Activated CD4-positive, CD25-positive, alpha-beta regulatory T cell (primary cell): ENCODE measurements around the gene L2HGDH.
"Not testable (repeated sequence)": the region's sequence is repeated elsewhere in the genome, so short reads cannot be mapped to it uniquely, and the experiment has no call there.

ENCODE experiments used
- DNase-seq, 4 experiments: peaks; one replicate each; lab custom pipeline; 2025; lab: John Stamatoyannopoulos, UW

Gene L2HGDH

GRCh38 chr14:50339178-50339804 lies 27.3 kb upstream of the L2HGDH start:
- no peak for DNase-seq

DNA sequence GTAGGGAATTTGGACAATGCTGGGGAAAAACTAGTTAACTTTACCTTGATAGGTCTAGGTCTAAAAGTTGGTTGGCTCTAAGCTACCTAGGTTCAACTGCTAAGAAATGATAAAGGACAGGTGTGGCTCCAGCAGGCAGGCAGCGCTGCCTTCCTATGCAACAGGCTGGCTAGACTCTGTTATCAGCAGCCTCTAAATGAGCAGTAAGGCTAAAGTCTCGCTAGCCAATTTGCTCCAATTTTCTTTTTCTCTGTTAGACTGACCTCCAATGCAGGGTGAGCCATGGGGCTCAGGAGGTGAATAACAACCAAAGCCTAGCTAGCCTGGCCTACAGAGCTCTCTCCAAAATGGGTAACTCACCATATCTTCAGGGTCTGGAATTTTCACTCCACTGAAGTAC lies 26.6 kb upstream of the L2HGDH start:
- DNase-seq: no peak

- no peak for DNase-seq
These were observed 24.2 kb upstream of the L2HGDH start for GRCh38 chr14:50335989-50336824.

- DNase-seq: no peak
These were observed 23.4 kb upstream of the L2HGDH start for GRCh38 chr14:50335389-50335788.

GRCh38 chr14:50334211-50334610 lies 22.2 kb upstream of the L2HGDH start:
- DNase-seq: no peak

DNA sequence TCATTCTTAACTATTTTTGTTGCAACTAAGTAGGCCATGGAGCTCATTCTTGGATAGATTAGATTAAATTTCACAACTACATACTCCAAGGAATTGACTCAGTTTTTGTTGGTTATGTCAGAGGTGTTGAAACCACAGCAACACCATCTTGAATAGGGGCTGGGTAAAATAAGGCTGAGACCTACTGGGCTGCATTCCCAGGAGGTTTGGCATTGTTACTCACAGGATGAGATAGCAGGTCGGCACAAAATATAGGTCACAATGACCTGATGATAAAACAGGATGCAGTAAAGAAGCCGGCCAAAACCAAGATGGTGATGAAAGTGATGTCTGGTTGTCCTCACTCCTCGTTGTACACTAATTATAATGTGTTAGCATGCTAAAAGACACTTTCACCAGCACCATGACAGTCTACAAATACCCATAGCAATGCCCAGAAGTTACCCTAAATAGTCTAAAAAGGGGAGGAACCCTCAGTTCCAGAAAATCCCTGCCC lies 21.0 kb upstream of the L2HGDH start:
- no peak for DNase-seq

DNA sequence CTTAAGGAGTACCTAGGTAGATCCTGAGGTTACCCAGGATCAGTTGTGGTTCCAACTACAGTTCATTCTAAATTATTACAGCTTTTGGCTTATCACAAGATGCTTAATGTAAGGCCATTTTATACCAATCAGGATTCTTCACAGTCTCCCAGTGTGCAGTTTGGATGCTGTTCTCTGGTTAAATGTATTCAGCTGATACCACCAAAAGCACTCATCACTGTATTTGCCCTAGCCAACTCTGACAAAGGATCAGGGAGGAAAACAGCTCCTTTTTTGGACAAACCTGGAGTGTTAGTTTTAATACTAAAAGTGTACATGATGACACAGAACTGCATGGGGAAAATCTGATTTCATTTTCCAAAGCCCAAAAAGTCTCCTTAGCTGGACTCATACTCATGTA lies 19.6 kb upstream of the L2HGDH start:
- DNase-seq: no peak

DNA sequence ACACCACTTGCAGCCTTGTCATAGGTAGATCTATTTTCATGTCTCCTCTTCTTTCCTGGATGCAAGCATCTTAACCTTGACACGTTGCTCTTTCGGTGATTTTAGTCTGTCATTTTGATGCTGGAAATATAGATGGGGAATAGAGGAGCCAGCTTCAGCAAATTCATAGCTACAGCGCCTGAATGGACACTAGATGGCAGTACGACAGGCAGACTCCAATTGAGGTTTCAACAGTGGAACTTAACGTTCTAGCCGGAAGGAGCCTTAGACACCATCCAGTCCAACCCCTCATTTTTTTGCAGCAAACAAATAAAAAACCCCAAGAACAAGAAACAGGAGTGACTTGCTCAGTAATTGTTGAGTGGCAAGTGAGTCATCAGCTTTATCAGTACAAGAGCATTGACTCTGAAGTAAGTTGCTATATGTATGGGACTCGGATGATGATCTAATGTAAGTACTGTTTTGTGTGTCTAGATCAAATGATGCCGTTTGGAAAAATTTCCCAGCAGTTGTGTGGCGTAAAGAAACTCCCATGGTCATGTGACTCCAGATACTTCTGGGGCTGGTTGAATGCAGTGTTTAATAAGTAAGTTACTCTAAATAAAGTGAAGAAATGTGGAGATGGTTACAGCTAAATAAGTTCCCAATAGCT lies 9.1 kb upstream of the L2HGDH start:
- DNase-seq: peak; percentile 17 to 27 (median 19)

- DNase-seq: no peak
These were observed 8.3 kb upstream of the L2HGDH start for GRCh38 chr14:50320283-50320682.

DNA sequence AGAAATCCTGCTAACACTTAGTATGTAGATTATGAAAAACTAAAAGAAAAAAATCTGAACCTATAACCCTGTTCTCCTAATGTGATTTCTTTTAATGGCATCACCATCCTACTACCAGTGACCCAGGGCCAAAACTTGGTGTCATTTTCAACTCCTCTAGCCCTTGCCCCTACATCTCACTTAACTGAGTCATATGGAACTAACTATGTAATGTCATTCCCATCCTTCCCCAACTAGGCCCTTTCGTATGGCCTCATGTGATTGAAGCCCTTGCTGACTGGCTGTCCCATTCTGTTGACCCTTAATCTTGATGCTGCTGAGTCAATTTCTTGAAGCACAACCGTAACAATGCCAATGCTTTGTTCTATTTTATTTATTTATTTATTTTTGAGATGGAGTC lies 7.7 kb upstream of the L2HGDH start:
- no peak for DNase-seq

- no peak for DNase-seq
These were observed 7.3 kb upstream of the L2HGDH start for GRCh38 chr14:50319293-50319692.

DNA sequence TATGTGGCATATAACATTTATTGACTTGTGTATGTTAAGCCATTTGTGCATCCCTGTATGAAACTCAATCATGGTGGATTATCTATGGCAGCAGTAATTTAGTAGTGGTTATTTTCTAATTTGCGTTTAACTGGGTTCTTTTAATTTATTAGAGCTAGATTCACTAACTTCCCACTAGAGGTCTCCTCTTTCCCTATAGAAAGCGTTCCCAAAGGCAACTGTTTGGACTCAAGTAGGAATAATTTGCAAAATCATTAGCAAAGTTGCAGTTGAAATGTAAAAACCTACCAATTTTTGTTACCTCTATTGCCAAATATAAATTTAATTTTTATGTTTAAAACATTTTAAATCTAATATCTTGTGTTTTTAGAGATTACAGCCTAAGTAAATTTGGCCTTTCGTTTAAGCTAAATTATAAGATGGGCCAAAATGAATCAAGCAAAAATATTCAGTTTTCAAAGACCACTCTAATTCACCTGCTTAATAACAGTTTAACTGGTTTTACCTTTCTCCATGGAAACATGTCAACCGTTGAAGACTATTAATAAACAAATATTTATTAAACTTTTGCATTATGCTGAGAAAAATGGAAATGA lies 6.1 kb upstream of the L2HGDH start:
- no peak for DNase-seq

DNA sequence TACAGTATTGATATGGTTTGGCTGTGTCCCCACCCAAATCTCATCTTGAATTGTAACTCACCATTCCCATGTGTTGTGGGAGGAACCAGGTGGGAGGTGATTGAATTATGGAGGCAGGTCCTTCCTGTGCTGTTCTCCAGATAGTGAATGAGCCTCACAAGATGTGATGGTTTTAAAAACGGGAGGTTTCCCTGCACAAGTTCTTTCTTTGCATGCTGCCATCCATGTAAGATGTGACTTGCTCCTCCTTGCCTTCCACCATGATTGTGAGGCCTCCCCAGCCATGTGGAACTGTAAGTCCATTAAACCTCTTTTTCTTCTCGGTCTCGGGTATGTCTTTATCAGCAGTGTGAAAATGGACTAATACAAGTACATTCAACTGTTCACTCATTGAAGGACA lies 2.1 kb upstream of the L2HGDH start:
- not testable (repeated sequence) for DNase-seq

GRCh38 chr14:50312734-50313054 lies 665 bp upstream of the L2HGDH start:
- peak in 1 of 4 experiments; percentile 36 for DNase-seq

DNA sequence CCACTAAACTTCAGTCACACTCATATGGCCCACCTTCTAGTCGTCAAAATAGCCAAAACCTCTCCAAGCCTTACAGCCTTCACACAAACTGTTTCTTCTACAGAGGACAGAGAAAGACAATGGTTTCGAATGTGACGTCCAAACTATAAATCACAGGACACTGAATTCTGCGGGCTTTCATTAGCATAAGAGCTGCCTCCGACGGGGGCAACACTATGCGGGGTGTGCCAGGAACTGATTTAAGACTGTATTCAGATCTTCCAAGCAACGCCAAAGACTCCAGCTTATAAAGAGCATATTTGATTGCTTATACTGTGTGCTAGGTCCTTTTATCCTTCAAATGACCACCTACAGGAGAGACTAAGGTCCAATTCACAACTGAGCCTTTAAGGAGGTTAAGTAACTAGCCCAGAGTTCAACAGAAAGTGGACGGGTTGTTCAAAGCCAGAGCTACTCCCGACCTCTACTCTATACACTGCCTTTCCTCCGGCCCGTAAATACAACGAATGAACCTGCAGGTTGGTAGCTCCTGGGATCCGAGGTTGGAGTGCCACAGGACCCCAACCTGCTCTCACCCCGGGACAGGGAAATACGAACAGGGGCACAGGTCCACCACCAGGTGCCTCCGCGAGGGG lies 575 bp downstream of the L2HGDH start:
- DNase-seq: peak in 1 of 4 experiments; percentile 56

GRCh38 chr14:50310445-50310844 lies 1.6 kb downstream of the L2HGDH start:
- no peak for DNase-seq

DNA sequence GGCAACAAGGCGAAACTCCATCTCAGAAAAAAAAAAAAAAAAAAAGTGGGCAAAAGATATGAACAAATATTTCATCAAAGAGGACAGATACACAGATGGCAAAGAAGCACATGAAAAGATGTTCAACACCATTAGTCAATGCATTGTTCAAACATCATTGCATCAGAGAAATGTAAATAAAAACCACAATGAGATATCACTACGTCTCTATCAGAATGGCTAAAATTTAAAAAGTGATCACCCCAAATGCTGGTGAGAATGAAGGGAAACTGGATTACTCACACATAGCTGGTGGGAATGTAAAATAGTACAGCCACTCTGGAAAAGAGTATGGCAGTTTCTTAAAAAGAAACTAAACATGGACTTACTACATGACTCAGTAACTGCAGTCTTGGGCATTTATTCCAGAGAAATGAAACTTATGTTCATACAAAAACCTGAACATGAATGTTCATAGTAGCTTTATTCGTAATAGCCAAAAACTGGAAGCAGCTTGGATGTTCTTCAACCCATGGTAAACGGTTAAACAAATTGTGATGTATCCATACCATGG lies 3.6 kb downstream of the L2HGDH start:
- DNase-seq: no peak

DNA sequence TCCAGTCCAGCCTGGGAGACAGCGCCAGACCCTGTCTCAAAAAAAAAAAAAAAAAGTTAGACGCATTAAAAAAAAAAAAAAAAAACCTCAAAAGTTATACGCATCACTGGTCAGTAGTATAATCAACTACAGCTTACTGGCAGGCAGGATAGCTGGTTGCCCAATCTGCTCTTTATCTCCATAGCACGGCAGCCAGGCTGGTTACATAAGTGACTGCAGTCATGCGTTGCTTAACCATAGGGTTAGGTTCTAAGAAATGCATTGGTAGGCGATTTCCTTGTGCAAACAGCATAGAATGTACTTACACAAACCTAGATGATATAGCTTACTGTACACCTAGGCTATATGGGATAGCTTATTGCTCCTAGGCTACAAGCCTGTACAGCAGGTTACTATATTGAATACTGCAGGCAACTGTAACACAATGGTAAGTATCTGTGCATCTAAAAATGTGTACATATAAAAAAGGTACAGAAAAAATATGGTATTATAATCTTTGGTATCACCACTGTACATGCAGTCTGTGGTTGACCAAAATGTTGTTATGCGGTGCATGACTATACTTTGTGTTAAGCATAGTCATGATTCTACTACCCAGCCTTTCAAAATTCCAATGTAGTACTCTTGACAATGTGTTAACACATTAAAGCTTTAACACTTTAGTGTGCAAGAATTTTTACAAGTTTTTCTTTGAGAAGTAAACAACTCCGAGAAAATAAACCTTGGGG lies 8.1 kb downstream of the L2HGDH start:
- DNase-seq: no peak

GRCh38 chr14:50301914-50302313 lies 10.1 kb downstream of the L2HGDH start:
- no peak for DNase-seq

GRCh38 chr14:50299585-50299984 lies 12.4 kb downstream of the L2HGDH start:
- DNase-seq: no peak

DNA sequence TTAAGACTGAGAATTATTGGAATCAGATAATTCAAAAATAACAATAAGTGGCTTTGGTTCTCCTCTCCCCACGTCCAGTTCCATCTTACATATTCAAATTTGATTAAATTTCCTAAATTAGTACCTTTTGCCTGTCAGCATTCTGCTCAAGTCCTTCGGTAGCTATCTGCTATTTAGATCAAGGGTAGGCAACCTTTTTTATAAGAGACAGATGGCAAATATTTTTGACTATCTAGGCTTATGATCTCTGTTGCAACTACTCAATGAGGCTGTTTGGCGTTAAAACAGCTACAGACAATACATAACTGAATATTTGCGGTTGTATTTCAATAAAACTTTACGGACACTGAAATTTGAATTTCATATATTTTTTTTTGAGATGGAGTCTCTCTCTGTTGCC lies 21.7 kb downstream of the L2HGDH start:
- DNase-seq: no peak
